Measurements from ENCODE around the gene FBN1.

FBN1 gene

DNA sequence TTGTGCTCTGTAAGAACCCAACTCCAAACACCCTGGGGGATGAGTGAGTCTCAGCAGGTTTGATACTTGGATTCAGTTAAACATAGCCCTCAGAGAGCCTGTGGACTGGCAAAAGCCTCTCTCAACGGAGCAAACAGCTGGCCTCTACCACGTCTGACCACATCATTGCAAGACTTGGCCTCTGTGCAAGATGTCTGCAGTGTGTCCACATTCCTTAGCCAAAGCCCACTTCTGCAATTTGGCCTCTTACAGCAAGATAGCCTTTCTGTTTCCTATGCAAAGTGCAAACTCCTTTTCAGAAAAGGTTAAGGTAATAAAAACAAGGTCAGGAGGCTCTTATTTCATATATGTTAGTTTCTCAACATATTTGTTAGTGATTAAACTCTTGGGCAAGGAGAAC is 27.9 kb downstream of the FBN1 start:
- DNase-seq = no peak

- no peak for DNase-seq
Measured at GRCh38 chr15:48616216-48616615, 29.3 kb downstream of the FBN1 start.

DNA sequence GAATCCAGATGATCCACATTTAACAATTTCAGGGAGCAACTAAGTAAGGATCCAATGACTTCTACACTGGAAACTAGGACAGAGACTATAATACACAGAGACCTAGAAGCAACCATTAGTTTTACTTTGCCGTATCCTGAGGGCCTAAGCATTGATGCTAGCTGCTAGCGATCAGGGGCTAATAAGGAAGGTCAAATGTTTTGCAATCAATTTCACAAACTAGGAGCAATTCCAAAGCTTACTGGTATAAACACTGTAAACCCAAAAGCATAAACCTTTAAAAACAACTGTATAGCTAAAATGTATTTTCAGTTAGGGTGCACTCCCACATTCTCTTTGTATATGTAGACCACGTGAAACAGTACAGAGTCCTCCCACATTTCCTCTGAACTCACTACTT is 31.5 kb downstream of the FBN1 start:
- DNase-seq = no peak

DNA sequence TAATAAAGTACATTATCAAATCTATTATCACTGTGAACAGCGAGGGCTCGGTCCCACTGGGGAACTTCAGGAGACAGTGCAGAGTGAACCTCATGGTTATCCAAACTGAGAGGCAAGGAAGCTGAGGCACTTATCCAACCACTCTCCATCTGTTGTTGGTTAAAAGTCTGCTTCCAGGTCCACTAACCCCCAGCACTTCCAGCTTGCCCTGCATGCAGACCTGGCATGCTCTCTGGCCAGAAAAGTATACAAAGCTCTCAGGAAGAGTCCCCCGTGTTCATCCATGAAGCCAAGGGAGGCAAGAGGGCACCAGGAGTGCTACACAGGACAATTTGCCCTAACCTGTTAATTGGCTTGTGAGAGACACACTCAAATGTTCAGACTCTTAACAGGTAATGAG is 36.0 kb downstream of the FBN1 start:
- DNase-seq = no peak

DNA sequence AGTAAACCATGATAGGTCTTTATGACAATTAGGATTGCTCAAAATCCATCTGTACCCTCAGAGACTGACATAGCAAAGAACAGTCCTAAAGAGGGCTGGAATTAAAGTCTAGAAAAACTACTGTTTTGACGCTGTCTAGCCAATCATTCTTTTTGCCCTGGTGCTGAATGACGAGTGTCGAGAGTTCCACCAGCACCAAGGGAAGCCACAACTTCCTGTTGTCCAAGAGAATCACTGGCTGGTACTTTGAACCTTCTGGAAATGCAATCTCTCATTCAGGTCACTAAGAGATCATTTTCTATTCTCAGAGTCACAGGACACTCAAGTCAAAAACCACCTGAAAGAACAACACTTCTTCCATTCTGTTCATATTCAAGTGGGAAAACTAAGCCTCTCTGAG is 37.7 kb downstream of the FBN1 start:
- no peak for DNase-seq

DNA sequence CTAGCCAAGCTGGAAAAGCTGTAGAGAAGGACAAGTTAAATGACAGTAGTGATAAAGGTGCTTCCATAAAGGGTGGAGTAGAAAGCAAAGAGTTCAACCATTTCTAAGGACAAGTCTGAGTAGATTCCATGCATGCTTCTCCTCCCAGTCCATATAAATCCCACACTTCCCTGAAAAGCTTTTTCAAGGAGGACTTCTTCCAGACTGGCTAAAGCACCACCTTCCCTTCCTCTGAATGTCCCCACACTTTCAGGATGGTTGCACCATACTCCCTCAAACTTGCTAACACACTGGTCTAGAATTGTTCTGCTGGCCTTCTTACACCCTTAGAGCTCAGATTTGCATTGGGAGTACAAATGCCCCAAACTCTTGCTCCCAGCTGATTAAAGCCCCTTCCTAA is 40.9 kb downstream of the FBN1 start:
- DNase-seq = no peak

DNA sequence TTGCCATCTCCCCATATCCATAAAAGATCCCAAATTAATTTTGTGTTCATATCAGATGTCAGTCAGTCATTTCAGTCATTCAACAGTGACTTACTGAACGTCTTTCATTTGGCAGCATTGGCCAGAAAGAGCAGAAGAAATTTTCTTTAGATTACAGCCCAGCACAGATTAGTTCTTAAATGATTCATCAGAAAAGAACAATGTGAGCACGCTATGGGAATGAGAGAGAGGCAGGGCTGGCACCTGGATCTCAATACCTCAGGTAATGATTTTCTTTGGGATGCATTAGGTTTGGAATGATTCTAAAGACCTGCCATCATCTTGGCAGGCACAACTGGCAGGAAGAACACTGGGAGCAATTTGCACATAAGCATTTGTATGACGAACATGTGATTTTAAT is 41.6 kb downstream of the FBN1 start:
- DNase-seq = no peak

- DNase-seq = no peak
Measured at GRCh38 chr15:48603123-48603500, 42.4 kb downstream of the FBN1 start.

GRCh38 chr15:48602358-48603122 is 43.0 kb downstream of the FBN1 start:
- DNase-seq = no peak

GRCh38 chr15:48601095-48601494 is 44.4 kb downstream of the FBN1 start:
- DNase-seq = no peak

DNA sequence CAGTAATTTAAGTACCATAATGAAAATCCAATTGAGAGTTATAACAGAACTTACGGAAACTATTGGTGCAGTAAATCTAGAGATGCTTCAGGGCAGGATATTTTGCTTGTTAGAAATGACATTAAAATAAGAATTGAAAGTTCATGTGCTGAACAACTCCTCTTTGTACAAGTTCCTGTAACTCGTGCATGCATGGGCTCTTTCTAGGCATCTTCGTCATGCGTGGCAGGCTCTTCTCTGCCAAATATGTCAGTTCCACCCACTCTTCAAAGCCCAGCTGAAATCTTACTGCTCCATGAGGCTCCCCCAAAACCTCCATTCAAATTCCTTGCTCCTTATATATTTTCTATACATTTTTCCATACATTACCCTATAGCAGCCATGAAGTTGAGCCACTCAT is 48.7 kb downstream of the FBN1 start:
- DNase-seq = no peak

DNA sequence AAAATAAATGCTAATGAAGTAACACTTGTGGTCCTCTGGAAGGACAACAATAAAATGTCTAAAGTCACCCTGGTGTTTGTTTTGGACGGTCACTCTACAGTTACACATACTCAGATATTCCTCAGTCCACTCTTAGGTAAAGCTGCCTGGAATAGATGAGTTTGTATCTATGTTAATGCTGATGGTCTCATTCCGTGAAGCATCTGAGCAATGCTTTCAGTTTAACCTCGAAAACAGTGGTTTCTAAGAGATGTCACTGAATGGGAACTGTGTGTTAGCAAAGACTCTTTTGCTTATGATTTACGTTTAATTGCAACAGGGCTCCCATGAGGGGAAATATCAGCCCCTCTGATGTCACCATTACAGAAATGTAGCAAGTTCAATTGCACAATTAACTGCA is 49.1 kb downstream of the FBN1 start:
- DNase-seq = no peak

GRCh38 chr15:48595981-48596380 is 49.5 kb downstream of the FBN1 start:
- DNase-seq = no peak

DNA sequence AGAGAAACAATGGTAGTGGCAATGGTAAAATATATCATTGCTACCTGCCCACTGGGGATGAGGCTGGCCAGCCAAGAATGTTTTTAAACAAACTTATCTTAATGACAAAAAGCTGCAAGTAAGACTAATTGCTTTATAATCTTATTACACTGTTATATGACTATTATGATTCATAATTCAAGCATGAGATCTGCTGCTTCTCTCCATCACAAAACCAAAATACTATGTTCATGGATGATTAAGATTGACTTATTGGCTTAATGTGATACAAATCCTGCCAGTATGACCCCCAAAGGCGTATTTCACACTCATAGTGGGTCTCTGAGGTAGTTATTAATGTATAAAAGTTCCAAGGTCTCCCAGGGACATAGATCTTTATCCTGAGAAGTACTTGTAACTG is 52.6 kb downstream of the FBN1 start:
- no peak for DNase-seq

DNA sequence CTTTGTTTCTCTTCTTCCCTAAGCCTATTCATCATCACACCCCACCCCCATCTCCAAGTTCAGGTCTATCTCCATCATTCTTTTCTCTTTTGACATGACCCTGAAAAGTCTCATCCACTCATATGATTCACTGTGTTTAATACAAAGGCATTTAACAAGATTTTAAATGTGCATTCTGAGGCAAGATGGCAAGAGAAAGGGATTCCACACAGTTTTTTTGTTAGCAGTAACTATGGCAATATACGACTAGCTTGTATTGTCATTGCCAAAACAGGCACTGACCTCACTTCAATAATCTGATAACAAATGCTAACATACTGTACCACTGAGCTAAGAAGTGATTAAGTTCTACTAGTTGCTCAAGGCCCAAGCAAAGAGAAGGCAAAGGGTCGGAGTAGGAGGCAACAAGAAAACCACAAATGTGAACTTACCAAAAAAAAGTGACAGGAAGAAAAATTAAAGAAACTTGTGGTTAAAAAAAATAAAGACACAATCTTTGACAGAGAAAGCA is 53.2 kb downstream of the FBN1 start:
- no peak for DNase-seq

DNA sequence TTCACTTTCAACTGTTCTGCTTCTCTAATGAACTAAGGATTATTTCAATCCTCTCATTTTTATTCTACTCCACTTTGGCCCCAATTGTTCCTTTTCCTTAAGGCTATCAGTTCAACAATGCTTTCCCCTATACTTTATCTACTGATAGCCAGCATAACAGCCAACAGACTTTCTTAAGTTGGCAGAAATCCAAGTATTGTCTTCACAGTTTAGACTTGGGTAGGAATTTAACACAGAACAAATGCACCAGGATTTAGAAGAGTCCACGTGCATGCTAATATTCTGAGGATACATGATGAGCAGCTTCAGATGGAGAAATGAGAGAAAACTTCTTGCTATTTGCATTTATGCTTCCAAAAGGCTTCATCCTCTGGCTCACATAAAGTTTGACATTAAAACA is 54.8 kb downstream of the FBN1 start:
- no peak for DNase-seq

DNA sequence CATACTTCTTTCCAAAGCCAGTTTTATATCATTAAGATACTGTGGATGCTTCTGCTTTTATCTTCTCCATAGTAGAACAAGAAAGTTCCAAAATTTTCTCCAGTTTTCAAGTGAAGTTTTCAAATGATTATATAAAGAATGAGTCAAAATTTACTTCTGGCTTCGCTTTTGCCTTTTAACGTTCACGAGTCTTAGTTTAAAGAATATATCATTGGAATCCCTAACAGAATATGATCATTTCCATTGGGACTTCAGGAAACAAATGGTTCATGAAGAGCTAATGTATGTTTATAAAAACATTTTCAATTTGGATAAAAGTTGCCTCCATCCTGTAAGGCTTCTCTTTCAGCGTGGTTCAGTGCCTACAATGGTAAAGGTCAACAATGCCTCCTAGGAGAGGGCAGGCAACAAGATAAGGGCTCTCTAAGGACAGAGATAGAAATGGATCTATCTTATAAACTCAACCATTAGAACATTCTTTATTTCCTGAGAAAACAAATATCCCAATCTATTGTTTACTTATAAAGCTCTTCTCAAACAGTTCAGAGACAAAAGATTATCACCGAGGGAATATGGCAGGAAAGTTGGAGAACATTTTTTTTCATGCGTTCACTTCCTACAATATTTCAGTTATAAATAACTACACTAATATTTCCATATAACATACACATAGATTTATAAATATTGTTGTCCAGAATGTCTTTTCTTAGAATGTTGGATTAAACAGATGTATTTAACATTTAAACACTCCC is 60.5 kb downstream of the FBN1 start:
- no peak for DNase-seq

DNA sequence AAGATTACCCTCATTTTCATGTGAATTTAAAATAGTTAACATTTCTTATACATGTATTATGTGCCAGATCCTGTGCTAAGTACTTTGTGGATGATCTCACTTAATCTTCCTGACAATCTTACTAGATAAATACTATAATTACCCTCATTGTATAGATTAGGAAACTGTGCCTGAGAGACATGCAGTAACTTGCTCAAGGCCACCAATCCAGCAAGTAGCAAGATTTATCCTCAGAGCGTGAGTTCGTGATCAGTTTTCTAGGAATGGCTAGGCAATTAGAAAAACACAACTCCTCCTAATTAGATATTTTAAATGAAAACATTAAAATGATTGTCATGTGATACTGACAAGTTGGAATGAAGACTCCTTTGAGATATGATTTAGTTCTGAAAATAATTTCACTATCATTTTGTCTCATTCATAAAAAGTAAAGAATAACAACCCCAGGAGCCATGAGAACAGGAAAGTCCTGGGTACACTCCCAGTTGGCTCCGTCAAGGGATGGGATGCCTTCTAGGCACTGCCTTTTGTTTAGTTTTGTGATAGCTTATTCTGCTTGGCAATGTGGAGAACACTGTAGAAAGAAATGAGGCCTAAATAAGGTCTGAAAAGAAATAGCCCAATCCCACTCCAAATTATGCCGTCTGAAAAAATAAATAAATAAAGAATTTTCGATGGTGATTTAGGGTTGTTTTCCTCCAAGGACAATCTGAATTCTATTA is 61.3 kb downstream of the FBN1 start:
- no peak for DNase-seq

- no peak for DNase-seq
Measured at GRCh38 chr15:48582452-48583247, 62.9 kb downstream of the FBN1 start.

- no peak for DNase-seq
Measured at GRCh38 chr15:48581219-48581618, 64.3 kb downstream of the FBN1 start.

- no peak for DNase-seq
Measured at GRCh38 chr15:48580736-48581135, 64.8 kb downstream of the FBN1 start.

DNA sequence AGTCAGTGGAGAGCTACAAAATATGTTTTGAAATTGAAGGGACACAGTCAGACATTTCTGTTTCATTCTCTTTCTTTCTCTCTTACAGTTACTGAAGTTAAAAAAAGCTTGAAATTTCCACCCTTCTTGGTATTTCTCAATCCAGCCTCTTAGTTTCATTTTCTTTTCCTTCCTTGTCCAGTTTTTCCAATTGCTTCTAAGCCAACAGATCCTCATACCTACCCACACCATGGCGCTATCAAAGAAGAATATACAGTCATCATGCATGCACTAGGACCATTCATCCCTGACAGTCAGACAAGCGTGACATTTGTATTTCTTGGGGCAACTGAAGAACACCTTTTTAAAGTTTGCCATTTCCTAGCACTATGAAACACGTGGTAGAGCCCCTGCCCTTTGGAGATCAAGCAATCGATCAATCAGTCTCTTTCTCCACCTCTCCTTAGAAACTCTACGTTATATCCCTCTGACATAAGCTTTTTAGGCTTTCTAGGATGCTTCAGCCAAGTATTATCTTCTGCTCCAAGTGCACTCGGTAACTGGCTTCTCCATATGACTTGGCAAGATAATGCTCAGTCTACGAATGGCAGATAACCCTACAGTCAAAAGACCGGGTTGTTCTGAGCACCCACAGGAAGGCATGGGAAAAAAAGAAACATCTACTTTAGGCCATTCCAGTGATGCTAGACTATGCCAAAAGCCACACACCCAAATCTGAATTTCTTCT is 65.4 kb downstream of the FBN1 start:
- DNase-seq = no peak
